ENCODE measurements around the gene STAT5A. TPM values are rescaled to one million over a fixed set of nuclear protein-coding genes. Genes with fewer than 3 reads are reported as not detected.
"Not testable (repeated sequence)": the region's sequence is repeated elsewhere in the genome, so short reads cannot be mapped to it uniquely, and the experiment has no call there.

STAT5A gene
- polyA plus RNA-seq, 3 donors from 2014 or later, result 33.2 to 62.9 (median 38.2) TPM

DNA sequence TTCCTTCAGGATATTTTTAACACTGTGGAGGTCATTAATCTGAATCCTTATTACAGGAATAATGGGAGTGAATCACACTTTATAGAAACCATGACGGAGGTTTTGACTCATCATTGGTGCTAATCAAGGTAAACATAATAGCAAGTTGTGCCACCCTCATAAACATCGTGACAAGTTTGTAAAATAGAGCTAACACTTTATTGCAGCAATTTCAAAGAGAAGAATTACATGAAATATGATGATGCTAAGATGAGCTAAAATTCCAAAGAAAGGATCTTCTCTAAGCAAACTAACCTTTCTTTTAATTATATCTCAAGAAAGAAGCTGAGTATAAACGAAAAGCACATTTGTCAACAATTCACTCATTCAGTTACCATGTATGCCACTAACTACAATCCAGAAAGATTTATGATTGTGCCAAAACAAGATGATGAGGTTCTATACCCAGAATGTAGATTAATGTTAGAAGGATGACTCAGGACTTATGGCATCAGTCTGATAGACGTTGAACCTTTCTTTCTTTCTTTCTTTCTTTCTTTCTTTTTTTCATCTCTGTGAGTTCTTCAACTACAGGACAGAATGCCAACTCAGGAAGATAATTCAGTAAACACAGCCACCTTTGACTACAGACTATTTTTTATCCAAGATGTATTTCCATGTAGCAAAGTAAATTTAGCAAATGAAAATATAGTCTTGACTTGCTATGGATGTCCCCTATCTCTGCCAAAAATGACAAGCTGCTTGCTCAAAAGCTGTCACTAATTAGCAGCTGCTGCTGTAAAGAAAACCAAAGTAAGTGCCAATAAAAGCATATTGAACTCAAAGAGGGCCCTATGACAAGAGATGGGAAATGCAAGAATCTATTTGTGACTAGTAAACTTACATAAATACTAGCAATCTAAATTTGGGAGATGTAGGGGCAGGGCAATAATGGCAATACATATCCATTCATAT is 35.4 kb upstream of the STAT5A start:
- H3K36me3 Mint-ChIP-seq, result peaks cover 0 to 3% (median 0%) of the 10 kb centered on the region in 3 donors
- H3K9me3 Mint-ChIP-seq, result no peaks in the 10 kb centered on the region
- H3K4me3 Mint-ChIP-seq, result no peak overlapping the region
- no peak for DNase-seq
- H3K4me1 Mint-ChIP-seq, result peaks cover 41 to 49% of the 10 kb centered on the region in 2 donors
- peaks cover 2 to 6% (median 4%) of the 10 kb centered on the region in 3 donors for H3K27me3 Mint-ChIP-seq (ENCODE audit: low read depth in 3 of 3)
- peak overlapping the region; percentile 44 to 81 (median 70) for H3K27ac Mint-ChIP-seq

DNA sequence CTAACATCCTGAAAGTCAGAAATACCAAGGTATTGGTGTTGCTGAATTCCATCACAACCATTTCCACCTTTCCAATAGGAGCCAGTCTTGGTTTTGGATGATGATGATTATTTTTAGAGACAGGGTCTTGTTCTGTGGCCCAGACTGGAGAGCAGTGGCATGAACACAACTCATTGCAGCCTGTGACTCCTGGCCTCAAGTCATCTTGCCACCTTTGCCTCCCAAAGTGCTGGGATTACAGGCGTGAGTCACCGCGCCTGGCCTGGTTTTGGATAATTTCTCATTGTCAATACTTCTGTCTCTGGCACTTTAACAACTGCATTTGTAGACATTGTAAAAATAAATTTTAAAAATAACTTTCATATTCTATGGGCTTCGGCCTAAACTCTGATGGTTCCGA is 34.7 kb upstream of the STAT5A start:
- H3K4me1 Mint-ChIP-seq, result peaks cover 36 to 42% of the 10 kb centered on the region in 2 donors

DNA sequence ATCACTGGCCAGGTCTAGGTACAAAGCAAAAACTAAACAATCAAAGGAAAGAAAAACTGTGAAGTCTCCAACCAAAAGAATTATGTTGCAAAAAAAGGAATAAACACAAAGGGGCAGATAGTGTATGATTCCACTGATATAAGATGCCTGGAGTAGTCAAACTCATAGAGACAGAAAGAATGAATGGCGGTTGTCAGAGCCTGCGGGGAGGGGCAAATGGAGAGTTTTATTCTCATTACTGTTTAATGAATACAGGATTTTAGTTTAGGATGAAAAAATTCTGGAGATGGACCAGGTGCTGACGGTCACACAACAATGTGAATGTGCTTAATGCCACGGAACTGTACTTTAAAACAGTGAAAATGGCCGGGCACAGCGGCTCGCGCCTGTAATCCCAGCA is 32.9 kb upstream of the STAT5A start:
- Mint-ChIP-seq H3K27ac (peak overlapping the region in 2 of 6 donors; percentile 34), H3K4me3 (no peak overlapping the region), H3K4me1 (peaks cover 17 to 23% of the 10 kb centered on the region in 2 donors), H3K9me3 (no peaks in the 10 kb centered on the region), H3K27me3 (ENCODE audit: low read depth in 3 of 3) (no peaks in the 10 kb centered on the region), H3K36me3 (peaks cover 0 to 3% (median 0%) of the 10 kb centered on the region in 3 donors)
- DNase-seq, result no peak

More for the DNA sequence above, 34.7 kb upstream of the STAT5A start:
- Mint-ChIP-seq H3K36me3 (peaks cover 0 to 3% (median 0%) of the 10 kb centered on the region in 3 donors), H3K4me3 (no peak overlapping the region), H3K27ac (peak overlapping the region in 5 of 6 donors; percentile 26 to 81 (median 60)), H3K27me3 (ENCODE audit: low read depth in 3 of 3) (peaks cover 2 to 6% (median 3%) of the 10 kb centered on the region in 3 donors), H3K9me3 (no peaks in the 10 kb centered on the region)
- no peak for DNase-seq

DNA sequence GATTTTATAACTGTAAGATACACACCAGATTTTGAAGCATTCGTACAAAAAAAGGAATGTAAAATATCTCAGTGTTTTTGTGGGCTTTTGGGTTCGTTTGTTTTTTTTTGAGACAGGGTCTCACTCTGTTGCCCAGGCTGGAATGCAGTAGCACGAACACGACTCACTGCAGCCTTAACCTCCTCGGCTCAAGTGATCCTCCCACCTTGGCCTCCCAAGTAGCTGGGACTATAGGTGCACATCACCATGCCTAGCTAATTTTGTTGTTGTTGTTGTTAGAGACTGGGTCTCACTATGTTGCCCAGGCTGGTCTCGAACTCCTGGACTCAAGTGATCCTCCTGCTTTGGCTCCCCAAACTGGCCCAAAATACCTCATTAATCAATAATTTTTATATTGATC is 28.0 kb upstream of the STAT5A start:
- H3K27me3 Mint-ChIP-seq (ENCODE audit: low read depth in 3 of 3), result no peaks in the 10 kb centered on the region
- H3K9me3 Mint-ChIP-seq, result no peaks in the 10 kb centered on the region
- peaks cover 0 to 2% of the 10 kb centered on the region in 2 donors for H3K4me1 Mint-ChIP-seq
- no peak for DNase-seq
- H3K27ac Mint-ChIP-seq, result peak overlapping the region in 1 of 6 donors; percentile 29
- H3K4me3 Mint-ChIP-seq, result no peak overlapping the region
- no peaks in the 10 kb centered on the region for H3K36me3 Mint-ChIP-seq

DNA sequence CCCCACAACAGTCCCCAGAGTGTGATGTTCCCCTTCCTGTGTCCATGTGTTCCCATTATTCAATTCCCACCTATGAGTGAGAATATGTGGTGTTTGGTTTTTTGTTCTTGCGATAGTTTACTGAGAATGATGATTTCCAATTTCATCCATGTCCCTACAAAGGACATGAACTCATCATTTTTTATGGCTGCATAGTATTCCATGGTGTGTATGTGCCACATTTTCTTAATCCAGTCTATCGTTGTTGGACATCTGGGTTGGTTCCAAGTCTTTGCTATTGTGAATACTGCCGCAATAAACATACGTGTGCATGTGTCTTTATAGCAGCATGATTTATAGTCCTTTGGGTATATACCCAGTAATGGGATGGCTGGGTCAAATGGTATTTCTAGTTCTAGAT is 23.9 kb upstream of the STAT5A start:
- DNase-seq; H3K27me3 Mint-ChIP-seq (ENCODE audit: low read depth in 3 of 3); H3K36me3 Mint-ChIP-seq; H3K27ac Mint-ChIP-seq; H3K9me3 Mint-ChIP-seq; H3K4me3 Mint-ChIP-seq: not testable (repeated sequence)
- H3K4me1 Mint-ChIP-seq, result peaks cover 16 to 20% of the 10 kb centered on the region in 2 donors

DNA sequence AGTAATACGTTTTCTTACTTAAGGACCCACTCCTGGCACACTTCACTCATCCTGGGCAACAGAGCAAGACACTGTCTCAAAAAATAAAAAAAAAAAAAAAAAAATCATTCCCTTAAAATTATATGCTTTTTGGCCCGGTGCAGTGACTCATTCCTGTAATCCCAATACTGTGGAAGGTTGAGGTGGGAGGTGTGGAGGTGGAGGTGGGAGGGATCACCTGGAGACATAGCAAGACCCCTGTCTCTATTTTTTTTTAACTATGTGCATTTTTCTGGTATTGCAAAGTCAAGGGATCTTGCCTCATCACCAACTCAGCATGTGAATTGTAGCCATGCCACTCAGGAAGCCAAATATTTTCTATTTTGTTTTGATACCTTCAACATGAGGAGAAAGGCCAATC is 21.8 kb upstream of the STAT5A start:
- Mint-ChIP-seq H3K27me3 (ENCODE audit: low read depth in 3 of 3) (peaks cover 0 to 4% (median 0%) of the 10 kb centered on the region in 3 donors), H3K27ac (peak overlapping the region; percentile 81 to 95 (median 88)), H3K36me3 (no peaks in the 10 kb centered on the region), H3K9me3 (no peaks in the 10 kb centered on the region), H3K4me3 (no peak overlapping the region), H3K4me1 (peaks cover 26 to 35% of the 10 kb centered on the region in 2 donors)
- DNase-seq, result no peak

DNA sequence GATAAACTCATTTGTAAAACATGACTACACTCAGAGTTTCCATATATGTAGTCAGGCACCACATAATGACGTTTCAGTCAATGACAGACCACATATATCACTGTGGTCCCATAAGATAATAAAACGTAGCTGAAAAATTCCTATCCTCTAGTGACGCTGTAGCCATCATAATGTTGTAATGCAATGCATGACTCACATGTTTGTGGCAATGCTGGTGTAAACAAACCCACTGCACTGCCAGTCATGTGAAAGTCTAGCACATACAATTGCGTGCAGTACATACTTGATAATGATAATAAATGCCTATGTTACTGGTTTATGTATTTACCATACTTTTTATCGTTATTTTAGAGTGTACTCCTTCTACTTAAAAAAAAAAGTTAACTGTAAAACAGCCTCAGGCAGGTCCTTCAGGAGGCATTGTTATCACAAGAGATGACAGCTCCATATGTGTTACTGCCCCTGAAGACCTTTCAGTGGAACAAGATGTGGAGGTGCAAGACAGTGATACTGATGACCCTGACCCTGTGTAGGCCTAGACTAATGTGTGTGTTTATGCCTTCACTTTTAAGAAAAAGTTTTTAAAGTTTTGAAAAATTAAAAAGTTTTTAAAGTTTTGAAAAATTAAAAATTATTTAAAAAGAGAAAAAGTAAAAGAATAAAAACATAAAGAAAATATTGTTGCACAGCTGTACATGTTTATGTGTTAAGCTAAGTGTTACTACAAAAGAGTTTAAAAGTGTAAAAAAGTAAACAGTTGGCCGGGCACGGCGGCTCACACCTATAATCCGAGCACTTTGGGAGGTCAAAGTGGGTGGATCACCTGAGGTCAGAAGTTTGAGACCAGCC is 21.2 kb upstream of the STAT5A start:
- Mint-ChIP-seq H3K27me3 (ENCODE audit: low read depth in 3 of 3) (peaks cover 0 to 4% (median 0%) of the 10 kb centered on the region in 3 donors), H3K4me3 (peak overlapping the region in 1 of 5 donors; percentile 14), H3K9me3 (no peaks in the 10 kb centered on the region), H3K27ac (peak overlapping the region; percentile 81 to 95 (median 88)), H3K36me3 (no peaks in the 10 kb centered on the region), H3K4me1 (peaks cover 33 to 42% of the 10 kb centered on the region in 2 donors)
- peak; percentile 57 to 80 (median 60) for DNase-seq

DNA sequence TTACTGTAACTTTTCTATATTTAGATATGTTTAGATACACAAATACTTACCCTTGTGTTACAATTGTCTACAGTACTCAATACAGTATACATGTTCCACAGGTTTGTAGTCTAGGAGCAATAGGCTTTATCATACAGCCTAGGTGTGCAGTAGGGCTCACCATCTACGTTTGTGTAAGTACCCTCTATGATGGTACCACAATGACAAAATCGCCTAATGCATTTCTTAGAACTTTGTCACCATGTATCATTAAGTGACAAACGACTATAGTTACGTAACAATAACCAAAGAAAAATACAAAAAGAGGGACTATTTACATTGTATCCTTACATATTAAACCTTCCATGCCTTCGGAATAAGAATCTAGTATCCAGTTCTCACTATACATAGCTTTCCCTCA is 20.1 kb upstream of the STAT5A start:
- H3K36me3 Mint-ChIP-seq, result no peaks in the 10 kb centered on the region
- peak overlapping the region; percentile 11 to 89 (median 60) for H3K27ac Mint-ChIP-seq
- H3K4me3 Mint-ChIP-seq, result no peak overlapping the region
- DNase-seq, result no peak
- peaks cover 0 to 11% (median 0%) of the 10 kb centered on the region in 3 donors for H3K27me3 Mint-ChIP-seq (ENCODE audit: low read depth in 3 of 3)
- peaks cover 43 to 53% of the 10 kb centered on the region in 2 donors for H3K4me1 Mint-ChIP-seq
- H3K9me3 Mint-ChIP-seq, result no peaks in the 10 kb centered on the region

DNA sequence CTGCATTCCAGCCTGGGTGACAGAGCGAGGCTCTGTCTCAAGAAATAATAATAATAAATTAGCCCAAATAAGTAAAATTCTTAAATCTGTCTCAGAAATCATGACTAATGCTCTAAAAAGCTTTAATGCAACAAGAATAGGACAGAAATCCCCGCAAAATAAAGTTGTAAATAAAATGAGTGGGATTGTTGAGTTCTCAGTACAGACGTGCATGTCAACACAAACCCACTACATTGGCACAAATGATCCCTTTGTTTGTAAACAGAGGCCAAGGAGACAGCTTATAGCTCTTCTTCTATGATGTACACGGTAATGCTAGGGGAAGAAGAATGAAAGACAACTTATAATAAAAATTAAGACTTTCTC is 18.1 kb upstream of the STAT5A start:
- H3K4me3 Mint-ChIP-seq, result no peak overlapping the region

DNA sequence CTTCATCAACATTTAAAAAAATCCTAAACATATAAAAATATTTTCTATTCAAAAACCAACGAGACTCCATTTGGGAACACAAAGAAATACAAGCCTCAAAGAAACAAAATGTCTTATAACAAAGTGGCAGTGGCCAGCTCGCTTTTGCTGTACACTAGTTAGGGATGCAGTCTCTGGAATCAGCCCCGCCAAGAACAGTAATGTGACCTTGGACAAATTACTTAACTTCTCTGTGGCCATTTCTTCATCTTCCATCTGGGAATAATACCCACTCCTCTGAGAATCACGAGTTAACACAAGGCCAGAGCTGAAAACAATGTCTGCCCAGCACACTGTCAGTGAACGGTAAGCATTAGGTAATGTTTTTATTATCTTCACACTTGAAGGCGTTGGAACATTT is 17.7 kb upstream of the STAT5A start:
- Mint-ChIP-seq H3K27ac (peak overlapping the region; percentile 18 to 92 (median 50)), H3K36me3 (peaks cover 0 to 3% (median 0%) of the 10 kb centered on the region in 3 donors), H3K4me3 (peak overlapping the region in 2 of 5 donors; percentile 1 to 54), H3K4me1 (peaks cover 64 to 77% of the 10 kb centered on the region in 2 donors), H3K27me3 (ENCODE audit: low read depth in 3 of 3) (peaks cover 3 to 18% (median 3%) of the 10 kb centered on the region in 3 donors), H3K9me3 (no peaks in the 10 kb centered on the region)
- DNase-seq, result no peak

More for the DNA sequence above, 18.1 kb upstream of the STAT5A start:
- Mint-ChIP-seq H3K36me3 (no peaks in the 10 kb centered on the region), H3K9me3 (no peaks in the 10 kb centered on the region), H3K27ac (peak overlapping the region in 3 of 6 donors; percentile 25 to 58 (median 49)), H3K4me1 (peaks cover 59 to 72% of the 10 kb centered on the region in 2 donors), H3K27me3 (ENCODE audit: low read depth in 3 of 3) (peaks cover 0 to 13% (median under 1%) of the 10 kb centered on the region in 3 donors)
- DNase-seq, result no peak

DNA sequence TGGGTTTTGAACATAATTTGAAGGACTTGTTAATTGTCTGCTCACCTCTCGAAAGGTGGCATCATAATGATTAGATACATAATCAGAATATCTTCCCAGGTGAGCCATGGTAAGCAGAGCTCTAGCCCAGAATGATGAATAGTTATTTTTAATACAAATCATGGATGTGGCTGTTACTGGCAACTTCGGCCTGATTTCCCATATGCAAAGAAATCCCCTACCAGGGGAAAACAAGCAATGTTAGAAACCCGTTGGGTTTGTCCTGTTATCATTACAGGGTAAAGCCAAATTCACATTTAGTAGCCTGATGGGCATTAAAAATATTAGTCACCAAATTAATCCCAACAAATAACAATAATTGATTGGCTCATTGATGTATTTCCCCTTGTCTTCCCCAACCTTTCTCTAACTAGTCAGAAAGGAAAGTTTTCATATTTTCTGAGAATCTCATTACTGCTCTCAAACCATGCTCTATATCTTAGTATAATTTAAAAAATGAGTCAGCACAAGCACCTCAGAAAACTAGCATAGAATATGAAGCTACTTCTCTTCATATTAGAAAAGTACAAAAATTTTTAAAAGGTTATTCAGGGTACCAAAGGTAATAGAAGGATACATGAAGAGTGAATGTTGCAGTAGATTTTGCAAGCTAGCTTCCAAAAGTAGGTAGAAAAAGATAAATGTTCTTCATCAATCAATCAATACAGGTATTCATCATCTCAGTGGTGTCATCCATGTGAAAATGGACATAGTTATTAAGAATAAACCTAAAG is 17.1 kb upstream of the STAT5A start:
- Mint-ChIP-seq H3K27ac (peak overlapping the region; percentile 53 to 95 (median 86)), H3K4me3 (peak overlapping the region in 2 of 5 donors; percentile 68 to 76), H3K4me1 (peaks cover 65 to 79% of the 10 kb centered on the region in 2 donors), H3K27me3 (ENCODE audit: low read depth in 3 of 3) (peaks cover 3 to 18% (median 3%) of the 10 kb centered on the region in 3 donors), H3K9me3 (no peaks in the 10 kb centered on the region), H3K36me3 (peaks cover 0 to 3% (median 0%) of the 10 kb centered on the region in 3 donors)
- no peak for DNase-seq

DNA sequence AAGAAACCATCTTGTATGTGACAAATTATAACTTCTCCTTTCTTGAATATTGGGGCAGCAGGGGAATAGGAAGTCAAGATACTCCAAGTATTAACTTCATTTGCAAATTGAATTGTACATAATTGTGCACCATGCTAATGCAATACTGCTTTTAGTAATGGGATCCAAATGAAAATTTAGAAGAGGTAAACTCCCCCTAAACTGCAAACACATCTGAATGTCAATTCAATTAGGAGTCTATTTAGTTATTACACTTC is 16.6 kb upstream of the STAT5A start:
- no peaks in the 10 kb centered on the region for H3K9me3 Mint-ChIP-seq
- H3K4me3 Mint-ChIP-seq, result peak overlapping the region in 2 of 5 donors; percentile 68 to 76
- H3K27me3 Mint-ChIP-seq (ENCODE audit: low read depth in 3 of 3), result peaks cover 3 to 16% (median 3%) of the 10 kb centered on the region in 3 donors
- peaks cover 0 to 3% (median 0%) of the 10 kb centered on the region in 3 donors for H3K36me3 Mint-ChIP-seq
- H3K4me1 Mint-ChIP-seq, result peaks cover 62 to 74% of the 10 kb centered on the region in 2 donors
- DNase-seq, result no peak
- peak overlapping the region; percentile 31 to 95 (median 85) for H3K27ac Mint-ChIP-seq
